ACHN (cell line): Measurements from ENCODE around the gene RUNDC3A.
A peak's percentile ranks its signal among the peaks of the same experiment; 100 is the strongest.

ENCODE experiments used
- DNase-seq: peaks from one replicate; pipeline ENCODE4 v3.0.0-alpha.2; 2015
- in situ Hi-C: cut with HindIII; loops from 2 replicates; pipeline ENCODE4 v1.10.0; 2017; ENCODE audit warnings: low sequenced_read_pairs, low pct_ligation_motif_present, low pct_unique_long_range_greater_than_20kb

The RUNDC3A gene

DNA sequence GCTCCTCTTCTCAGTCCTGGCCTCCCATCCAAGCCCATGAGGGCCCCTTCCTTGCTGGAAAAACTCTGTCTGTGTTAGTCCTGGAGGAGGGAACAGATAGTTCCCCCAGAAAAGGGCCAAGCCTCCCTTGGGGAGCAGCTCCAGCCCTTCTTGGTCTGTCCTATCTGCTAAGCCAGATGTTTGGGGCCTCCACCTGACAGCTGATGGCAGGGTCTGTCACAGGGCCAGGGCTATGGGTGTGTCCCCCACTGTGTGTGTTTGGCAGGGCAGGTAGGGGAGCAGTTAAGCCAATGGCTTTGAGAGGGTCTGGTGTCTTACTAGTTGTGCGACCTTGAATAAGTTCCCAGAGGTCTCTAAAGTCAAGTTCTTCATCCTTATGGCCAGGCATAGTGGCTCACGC is 26.8 kb upstream of the RUNDC3A start:
- in situ Hi-C loops, result no loop called here
- DNase-seq, result no peak

DNA sequence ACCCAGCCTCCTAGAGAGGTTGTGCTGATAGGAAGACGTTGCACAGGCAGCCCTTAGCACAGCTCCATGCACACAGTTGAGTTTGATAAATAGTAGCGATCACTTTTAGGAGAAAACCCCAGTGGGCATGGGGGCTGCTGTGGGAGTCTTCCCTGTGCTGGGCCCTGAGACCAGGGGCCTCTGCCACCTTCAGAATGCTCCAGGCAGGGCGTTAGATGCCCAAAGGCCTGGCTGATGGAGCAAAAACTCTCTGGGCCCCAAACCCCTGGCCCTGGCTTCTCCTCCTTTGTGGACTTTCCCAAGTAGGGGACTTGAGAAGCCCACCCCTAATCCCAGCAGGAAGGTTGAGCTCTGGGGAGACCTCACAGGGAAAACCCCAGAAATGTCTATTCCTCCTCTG is 26.1 kb upstream of the RUNDC3A start:
- in situ Hi-C loops, result no loop called here
- no peak for DNase-seq

- DNase-seq, result no peak
- in situ Hi-C loops, result no loop called here
These were observed 24.9 kb upstream of the RUNDC3A start for GRCh38 chr17:44283344-44284023.

- DNase-seq, result no peak
- in situ Hi-C loops, result no loop called here
These were observed 24.4 kb upstream of the RUNDC3A start for GRCh38 chr17:44284024-44284400.

- in situ Hi-C loops, result no loop called here
- DNase-seq, result no peak
These were observed 20.8 kb upstream of the RUNDC3A start for GRCh38 chr17:44287651-44288050.

DNA sequence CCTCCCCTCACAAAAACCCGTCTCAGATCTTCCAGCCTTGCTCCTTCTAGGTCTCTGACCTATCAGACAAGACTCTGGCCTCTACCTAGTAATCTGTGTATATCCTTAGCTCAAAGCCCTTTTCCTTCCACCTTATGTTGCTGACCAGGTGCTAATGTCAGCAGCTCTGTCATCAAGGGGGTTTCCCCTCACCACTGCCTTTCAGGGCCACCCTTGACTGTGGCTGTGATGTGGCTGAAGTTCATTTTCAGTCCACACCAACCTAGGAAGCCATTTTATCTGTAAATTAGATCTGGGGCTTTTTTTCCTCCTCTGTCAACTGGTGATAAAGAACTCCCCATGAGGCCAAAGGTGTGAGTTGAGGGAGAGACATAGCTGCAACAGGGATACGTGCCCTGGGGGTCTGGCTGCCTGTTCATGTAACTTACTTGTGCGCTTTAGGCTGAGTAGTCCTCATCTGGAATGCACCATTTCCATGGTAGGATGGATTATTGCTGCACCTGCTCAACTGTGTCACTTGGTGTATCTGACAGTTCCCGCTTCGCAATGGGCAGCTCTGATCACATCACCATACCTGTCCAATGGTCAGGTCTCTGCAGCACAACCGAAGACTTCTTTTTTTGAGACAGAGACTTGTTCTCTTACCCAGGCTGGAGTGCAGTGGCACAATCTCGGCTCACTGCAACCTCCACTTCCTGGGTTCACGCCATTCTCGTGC is 14.7 kb upstream of the RUNDC3A start:
- DNase-seq, result no peak
- in situ Hi-C loops, result no loop called here

DNA sequence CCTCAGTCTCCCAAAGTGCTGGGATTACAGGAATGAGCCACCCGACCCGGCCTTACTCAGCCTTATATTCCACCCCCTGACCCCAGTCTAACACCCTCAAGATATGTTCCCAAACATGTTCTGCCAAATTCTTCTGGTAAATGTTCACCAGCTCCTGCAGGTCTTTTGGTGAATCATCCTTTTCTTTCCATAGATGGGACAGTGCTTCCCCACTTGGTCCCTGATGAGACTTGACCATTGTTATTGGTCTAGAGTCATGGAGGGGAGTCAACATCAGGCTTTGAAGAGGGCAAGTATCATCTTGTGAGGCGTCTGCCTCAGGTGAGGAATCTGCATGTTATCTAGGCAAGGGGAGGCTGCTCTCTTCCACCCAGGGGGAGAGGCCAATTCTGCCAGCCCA is 10.4 kb upstream of the RUNDC3A start:
- in situ Hi-C loops, result no loop called here
- DNase-seq, result no peak

GRCh38 chr17:44304651-44305050 is 3.8 kb upstream of the RUNDC3A start:
- in situ Hi-C loops, result no loop called here
- no peak for DNase-seq

DNA sequence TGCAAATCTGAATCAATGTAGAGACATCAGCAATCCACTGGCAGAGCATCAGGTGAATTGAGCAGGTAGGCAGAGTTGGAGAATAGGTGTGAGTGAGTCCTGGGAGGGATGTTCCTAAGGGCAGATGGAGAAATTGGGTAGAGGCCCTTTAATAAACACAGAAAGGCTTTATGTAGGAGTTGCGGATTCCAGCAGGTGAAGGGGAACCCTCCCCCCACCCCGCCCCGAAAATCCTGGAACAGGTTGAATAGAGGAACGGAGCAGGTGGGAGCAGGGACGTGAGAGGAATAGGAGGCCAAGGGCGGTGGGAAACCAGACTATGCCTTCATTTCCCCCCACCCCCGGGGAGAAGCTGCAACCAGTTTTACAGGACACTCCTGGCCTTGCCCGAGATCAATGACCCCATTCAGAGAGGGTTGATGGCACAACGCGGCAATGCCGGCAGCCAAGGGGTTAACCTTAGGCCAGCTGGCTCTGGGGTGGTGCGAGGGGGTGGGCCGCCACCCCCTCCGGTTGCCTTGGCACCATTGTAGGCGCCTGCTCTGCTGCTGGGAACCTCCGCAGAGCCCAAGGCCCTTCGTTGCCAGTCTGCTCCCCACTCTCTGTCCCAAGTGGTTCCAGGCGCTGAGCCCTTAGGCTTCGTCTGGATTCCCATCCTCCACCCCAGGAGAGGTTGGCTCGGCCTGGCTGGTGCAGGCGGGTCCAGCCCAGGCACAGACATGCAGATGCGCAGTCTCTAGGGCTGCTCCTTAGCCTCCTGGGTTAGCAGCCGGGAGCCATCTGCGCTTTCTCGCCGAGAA is 814 bp upstream of the RUNDC3A start:
- DNase-seq, result peak; percentile 82
- in situ Hi-C loops, result no loop called here

GRCh38 chr17:44308865-44309264 is 464 bp downstream of the RUNDC3A start:
- DNase-seq, result no peak
- in situ Hi-C loops, result no loop called here

DNA sequence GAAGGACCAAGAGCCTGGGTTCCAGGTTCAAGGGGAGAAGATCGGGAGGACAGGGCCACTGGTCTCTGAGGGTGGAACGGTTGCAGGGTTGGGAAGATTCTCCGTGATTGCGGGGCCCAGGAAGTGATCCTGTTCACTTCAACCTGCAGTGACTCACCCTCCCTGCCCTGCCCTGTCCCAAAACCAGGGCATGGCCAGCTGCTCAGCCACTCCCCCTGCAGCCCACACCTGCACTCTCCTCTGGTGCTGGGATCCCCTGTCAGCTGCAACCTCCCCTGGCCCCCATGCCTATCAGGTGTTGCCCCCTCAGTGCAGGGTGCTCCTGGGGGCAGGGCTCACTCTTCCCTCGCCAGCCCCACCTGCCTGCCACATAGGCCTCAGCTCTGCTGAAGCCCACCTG is 1.1 kb downstream of the RUNDC3A start:
- no peak for DNase-seq
- in situ Hi-C loops, result no loop called here

DNA sequence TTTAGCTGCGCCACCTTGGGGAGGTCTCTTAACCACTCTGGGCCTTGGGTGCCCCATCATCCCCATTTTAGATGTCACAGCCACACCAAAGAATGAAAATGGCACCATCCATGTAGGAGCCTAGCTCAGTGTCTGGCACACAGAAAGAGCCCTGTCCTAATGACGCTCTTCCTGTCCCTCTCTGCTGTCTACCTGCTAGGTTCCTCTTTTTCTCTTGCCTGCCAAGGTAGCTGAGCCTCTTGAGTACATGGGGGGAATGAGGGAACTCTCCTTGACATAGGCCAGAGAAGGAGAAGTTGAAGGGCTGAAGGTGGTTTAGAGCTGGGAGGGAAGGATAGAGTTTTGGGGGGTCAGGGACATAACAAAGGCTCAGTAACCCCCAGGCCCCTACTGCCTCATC is 1.8 kb downstream of the RUNDC3A start:
- in situ Hi-C loops, result no loop called here

GRCh38 chr17:44310609-44311376 is 2.4 kb downstream of the RUNDC3A start:
- in situ Hi-C loops, result no loop called here
- DNase-seq, result no peak

More for the DNA sequence above, 1.8 kb downstream of the RUNDC3A start:
- no peak for DNase-seq

DNA sequence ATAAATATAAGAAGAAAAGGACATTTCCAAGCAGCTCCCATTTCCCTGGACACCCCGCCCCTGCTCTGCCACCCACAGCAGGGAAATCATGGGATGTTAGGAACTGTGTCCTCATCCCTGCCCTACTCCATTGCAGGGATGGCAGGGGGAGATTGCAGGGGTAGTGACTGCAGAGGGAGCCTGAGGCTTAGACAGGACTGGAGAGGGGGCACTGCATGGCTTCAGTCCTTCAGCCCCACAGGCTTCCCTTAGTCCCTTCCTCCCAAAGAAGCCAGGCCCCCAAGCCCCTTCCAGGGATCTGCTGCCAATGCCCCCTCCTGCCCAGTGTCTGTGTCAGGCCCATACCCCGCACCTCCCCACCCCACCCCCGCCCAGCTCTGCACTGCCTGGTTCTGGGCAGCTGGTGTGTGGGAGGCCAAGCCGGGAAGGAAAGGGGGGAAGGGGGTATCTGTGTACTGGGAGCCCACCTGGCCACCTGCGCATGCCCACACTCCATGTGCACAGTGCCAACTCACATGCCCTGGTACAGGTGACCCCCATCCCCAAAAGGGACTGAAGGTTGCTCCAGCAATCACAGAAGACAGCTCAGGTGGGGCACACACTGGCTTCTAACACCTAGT is 3.3 kb downstream of the RUNDC3A start:
- DNase-seq, result no peak
- in situ Hi-C loops, result no loop called here

- DNase-seq, result no peak
- in situ Hi-C loops, result no loop called here
These were observed 4.1 kb downstream of the RUNDC3A start for GRCh38 chr17:44312396-44313104.

DNA sequence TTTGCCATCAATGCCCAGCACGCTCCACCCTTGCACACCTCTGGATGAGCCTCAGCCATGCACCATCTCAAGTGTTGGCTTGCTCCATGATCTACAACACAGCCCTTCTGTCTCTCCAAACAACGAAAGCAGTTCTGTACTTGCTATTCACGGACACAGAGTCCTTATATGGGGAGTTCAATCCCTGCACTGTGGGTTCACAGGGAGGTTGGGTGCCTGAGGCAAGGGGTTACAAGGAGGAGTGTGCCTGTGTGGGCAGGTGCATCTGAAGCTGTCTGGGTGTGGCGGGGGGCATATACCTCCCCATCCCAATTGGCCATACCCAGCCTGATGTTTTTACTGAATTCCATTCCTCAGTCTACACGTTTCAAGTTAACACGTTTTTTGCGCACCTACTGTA is 5.6 kb downstream of the RUNDC3A start:
- in situ Hi-C loops, result no loop called here
- no peak for DNase-seq

DNA sequence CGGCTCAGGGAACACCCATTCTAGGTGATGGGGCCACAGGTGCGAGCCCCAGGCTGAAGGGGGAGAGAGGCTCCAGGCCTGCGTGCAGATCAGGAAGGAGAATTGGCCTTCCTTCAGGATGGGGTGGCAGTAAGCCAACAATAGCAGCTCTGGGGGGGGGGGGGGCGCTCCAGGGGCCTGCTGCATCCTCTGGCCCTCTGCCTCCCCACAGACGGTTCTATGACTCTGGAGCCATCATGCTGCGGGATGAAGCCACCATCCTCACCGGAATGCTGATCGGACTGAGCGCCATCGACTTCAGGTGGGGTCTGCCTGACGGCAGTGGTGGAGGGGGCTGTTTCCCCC is 6.1 kb downstream of the RUNDC3A start:
- in situ Hi-C loops, result no loop called here
- DNase-seq, result no peak
